ENCODE results near the gene CPEB4.

The CPEB4 gene

DNA sequence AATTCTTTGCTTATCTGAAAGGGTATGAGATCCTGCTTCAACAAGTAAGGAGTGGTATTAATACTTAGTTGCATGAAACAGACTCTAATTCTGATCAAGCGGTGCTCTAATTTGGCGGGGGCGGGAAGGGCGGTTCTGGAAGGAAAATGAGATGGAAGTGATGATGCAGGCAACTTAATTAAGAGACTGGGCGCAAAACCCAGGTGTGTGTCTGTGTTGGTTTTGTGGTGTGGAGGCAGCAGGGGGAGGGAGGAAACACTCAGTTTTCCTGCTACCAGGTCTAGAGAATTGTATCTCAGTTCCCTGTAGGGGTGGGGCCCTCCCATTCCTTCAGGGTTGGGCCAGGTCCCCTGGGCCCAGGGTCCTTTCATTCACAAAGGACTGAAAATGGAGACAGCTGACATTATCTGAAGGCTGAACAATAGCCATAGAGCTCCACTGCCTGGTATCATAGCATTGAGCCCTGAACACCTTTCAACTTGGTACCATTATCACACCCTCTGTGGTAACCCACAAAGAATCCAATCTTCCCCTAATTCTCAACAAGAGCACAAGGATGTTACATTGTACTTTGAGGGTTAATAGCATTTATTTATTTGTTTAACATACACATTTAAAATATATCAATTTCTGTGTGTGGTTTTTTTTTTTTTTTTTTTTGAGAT is 83.7 kb downstream of the CPEB4 start:
- in situ Hi-C loops (cut with MboI; ENCODE audit: low sequenced_read_pairs) = no loop called here

DNA sequence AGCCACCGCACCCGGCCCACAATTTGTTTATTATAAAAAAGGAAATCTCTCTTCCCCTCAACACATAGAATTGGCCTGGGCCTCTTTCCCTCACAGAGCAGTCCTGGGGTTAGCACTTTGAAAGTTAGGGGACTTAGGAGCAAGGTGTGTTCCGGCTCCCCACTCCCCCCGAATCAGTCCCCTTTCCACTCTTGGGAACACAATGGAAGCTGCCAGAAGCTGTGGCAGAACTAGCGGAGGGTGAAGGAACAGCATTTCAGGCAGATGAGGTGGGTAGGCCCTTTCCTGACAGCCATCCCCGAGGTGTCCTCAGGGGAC is 84.4 kb downstream of the CPEB4 start:
- in situ Hi-C loops (cut with MboI; ENCODE audit: low sequenced_read_pairs) = no loop called here

DNA sequence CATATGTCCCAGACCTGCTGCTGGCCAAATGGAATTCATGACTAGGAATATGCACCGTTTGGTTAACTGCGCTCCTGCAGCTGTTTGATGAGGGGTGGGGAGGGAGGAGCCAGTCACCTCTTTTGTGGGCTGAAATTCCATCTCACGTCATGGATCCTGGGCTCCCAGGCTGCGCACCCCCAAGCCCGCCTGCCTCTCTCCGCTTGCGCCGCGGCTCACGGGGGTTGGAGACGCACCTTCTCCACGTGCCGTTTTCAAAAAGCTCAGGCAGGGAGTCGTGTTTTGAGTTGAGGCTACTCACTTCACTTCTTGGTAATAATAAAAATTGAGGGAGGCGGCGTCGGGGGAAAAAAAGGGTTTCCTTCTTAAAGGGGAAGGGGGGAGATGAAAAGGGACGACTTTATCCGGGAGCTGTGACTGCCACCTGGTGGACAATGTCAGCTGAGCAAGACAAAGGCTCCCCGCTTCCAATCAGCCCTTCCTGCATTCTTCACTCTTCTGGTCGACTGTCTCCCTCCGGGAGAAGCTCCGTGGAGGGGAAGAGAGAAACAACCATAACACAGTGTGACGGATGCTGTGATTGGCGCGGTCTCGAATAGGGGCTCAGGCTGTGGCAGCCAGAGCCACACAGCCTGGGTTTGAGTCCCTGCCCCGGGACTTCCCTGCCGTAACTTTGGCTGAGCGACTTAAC is 84.9 kb downstream of the CPEB4 start:
- in situ Hi-C loops (cut with MboI; ENCODE audit: low sequenced_read_pairs) = no loop called here

DNA sequence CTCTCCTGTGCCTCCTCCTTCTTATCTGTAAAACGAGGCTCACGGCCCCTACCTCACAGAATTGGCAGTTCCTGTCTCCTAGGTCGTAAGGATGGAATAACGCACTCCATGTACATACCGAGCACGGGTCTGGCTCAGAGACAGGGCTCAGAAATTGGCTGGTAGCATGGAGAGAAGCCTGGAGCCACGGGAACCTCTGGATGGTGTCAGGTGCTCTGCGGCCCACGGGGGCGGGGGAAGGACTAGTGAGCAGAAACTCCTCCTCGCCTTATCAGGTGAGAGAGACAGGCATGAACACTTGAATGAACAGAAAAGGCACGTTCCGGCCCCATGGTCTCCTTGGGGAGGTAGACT is 85.4 kb downstream of the CPEB4 start:
- in situ Hi-C loops (cut with MboI; ENCODE audit: low sequenced_read_pairs) = no loop called here

DNA sequence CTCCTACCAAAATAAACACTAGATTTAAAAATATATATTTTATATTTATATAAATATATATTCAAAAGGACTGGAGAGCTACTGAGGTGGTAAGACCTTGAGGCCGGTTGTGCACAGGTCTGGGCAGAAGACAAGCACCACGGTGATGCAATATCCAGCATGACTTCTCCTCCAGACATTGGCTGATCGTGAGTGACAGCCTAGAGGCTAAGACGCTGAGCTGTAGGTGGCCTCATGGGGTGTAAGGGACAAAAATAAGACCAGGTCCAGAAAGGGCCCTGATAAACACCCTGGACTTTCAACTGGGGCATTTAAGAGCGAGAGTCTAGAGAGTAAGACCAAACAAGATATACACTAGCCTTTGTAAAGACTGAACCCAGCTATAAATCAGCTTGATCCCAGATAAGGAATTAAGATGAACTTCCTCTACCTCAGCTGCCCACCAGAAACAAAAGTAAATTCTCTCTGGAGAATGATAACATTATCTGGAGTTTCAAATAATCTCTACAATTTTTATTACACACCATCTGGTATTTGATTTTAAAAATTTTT is 86.6 kb downstream of the CPEB4 start:
- in situ Hi-C loops (cut with MboI; ENCODE audit: low sequenced_read_pairs) = loop anchor here (5.0 to 25.0 kb wide), 2 partner anchors 357 to 687 kb away; partner anchors contain the start of gene BOD1

DNA sequence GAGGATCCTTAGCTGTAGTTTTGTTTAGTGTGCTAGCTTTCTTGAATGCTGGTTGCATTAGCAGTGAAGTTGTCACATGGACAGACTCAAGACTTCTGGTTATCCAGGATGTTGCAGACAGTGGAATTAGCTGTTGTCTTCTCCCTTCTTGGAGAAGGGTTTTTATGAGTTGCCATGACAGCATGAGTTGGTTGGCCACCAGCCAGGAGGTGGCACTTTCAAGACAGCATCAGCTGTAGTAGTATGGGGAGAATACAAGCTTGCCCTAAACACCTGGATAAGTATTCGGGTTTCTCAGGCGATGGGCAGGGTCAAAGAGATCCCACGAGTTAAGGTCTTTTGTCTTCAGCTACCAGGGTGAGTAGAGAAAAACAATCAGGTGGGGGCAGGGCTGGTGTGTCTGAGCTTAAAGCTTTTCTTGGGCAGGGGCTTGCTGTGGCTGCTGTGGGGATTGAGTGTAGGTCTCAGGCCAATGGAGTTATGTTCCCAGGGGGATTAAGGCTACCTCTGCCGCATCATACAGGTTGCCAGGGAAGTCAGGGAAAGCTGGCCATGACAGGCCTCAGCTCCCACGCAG is 93.1 kb downstream of the CPEB4 start:
- in situ Hi-C loops (cut with MboI; ENCODE audit: low sequenced_read_pairs) = loop anchor here (25.0 kb wide), 1 partner anchor 694 kb away; no protein-coding TSS in a partner anchor

DNA sequence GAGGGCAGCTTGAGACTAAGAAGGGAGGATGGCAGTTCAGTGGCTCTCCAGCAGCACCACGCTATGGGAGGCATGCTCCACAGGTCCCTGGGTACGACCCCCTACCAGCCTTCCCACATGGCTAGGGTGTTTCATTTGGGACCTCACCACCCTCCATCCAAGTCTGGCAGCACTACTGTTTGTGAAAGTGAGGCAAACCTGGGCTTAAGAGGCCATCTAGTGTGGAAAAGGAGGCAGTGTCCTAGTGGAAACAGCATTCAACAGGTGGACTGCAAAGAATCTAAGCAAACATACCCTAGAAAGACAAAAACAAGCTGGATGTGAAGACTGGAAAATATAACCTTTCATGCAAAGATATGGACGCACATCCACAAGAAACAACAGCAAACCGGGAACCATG is 96.1 kb downstream of the CPEB4 start:
- in situ Hi-C loops (cut with MboI; ENCODE audit: low sequenced_read_pairs) = loop anchor here (25.0 kb wide), 1 partner anchor 697 kb away; no protein-coding TSS in a partner anchor

DNA sequence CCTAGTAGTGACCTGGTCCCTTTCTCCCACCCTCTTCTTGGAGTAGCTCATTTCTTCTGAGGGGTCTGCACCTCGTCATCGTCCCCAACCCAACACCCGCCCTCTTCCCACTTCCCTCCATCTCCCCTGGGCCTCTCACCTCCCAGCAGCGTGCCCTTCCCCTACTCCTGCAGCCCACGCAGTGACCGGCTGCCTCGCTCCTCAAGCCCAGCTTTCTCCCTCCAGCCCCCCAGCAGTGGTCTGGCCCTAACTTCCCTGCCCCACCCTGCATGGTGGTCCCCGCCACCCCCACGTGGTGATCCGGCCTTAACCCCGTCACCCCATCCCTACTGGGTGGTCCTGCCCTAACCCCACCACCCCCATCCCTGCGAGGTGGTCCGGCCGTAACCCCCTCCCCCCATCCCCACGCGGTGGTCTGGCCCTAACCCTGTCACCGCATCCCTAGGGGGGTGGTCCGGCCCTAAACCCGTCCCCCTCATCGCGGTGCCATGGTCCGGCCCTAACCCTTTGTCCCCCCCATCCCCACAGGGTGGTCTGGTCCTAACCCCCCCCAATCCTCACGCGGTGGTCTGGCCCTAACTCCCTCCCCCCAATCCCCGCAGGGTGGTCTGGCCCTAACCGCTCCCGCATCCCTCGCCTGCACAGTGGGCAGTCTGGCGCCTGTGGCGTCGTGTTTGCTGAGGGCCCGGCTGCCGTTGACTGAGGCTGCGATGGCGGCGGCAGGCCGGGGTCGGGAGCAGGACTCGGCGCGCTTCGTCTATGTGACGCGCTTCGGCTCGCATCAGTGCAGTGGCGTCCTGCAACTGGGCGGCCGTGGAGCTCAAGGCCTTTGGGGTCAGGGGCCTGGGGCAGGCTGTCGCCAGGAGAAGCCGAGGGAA is 100.6 kb downstream of the CPEB4 start, which contains the start of gene C5orf47:
Gene C5orf47 (plus strand): TSS at position 617 of the 878 bp plus-strand sequence. CDS start 94 bp downstream, at position 711.
- in situ Hi-C loops (cut with MboI; ENCODE audit: low sequenced_read_pairs) = loop anchor here (25.0 kb wide), 1 partner anchor 701 kb away; no protein-coding TSS in a partner anchor

DNA sequence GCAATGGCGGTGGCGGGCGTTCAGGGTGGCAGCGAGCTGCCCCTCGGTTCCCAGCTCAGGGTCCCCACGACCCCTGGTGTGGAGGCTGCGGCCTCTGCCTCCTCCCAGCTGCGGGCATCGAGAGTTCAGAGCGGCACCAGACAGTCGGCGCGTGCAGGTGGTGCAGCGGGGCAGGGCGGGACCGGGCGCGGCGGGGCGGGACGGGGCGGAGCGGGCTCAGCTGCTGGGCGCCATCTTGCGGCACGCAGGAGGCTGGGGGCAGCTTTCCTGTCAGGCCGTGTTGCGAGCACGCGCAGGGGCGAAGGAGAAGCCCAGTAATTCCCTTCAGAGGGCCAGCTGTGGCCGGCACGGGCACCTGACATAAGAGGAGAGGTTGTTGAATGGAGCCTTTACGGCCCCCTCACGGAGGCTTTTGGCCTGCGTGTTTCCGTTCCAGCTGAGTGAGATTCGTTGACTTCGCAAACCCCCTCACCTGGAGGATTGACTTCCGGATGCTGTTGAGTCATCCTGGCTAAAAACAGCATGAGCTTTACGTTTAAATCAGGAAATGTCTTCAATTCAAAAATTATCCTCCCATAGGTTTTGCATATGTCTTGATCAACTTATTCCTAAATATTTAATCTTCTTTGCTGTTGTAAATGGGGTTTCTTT is 101.4 kb downstream of the CPEB4 start:
- in situ Hi-C loops (cut with MboI; ENCODE audit: low sequenced_read_pairs) = loop anchor here (25.0 kb wide), 1 partner anchor 702 kb away; no protein-coding TSS in a partner anchor

DNA sequence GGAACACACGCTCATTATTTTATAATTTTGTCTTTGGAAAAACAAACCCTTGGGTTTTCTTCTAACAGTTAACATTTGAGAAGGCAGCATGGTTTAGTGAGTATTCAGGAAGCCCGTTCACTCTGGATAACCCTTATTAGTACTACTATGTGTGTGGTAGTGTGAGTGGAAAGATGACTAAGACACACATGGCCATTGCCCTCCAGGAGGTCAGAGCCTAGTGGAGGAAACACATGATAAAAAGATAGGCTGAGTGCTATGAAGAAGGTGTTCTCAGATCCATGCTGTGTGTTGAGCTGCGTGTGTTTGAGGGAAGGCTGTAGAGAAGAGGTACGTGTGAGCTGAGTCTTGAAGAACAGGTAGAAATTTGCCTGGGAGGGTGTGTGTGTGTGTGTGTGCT is 109.2 kb downstream of the CPEB4 start:
- in situ Hi-C loops (cut with MboI; ENCODE audit: low sequenced_read_pairs) = loop anchor here (25.0 kb wide), 1 partner anchor 710 kb away; no protein-coding TSS in a partner anchor

DNA sequence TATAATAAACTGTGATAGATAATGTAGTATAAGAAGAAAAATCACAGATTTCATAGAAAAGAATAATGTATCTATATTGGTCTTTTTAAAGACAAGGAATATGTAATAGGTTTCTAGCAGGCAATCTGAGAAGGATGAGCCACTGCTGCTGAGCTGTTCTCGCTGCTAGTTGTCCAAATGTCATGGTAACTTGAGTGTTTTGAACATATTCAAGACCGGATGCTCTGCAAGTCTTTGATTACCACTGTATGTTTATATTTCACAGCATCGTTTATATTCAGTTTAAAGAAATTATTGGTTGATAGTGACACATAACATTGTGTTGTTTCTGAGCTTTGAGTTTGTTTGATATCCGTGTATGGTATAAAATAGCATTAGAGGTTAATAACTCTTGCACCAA is 110.4 kb downstream of the CPEB4 start:
- in situ Hi-C loops (cut with MboI; ENCODE audit: low sequenced_read_pairs) = loop anchor here (25.0 kb wide), 1 partner anchor 711 kb away; no protein-coding TSS in a partner anchor

DNA sequence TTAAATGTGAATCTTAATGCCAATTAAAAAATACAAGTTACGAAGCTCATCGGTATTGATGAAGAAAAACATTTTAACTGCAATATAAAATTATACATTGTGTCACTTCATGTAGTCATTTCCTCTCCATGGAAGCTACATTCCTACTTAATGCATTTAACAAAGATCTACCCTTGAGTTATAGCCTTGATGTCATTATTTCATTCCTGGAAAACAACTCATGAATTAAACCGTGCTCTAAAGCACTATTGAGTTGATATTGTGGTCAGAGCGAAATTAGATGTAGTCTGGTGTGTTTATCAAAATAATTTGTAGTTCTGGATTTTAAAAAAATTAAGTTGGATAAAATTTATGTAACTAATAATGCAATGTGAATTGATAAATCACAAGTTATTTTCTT is 111.9 kb downstream of the CPEB4 start:
- in situ Hi-C loops (cut with MboI; ENCODE audit: low sequenced_read_pairs) = no loop called here

DNA sequence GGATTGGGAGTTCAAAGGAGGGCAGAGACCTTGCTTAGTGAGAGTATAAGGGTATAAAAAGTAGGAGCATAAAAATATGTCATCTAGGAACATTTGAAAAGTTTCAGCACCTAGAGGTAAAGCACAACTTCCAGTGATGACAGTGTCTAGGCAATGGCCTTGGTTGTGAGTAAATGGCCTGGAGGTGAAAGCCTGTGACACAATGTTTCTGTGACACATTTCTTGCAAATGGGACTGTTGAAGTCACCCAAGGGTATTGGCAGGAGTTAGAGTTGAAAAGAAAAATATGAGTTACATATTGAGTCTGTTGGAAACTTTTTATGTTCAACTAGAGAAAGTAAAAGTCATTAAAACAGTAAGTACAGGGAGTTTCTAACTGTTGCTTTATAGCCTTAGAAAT is 115.6 kb downstream of the CPEB4 start:
- in situ Hi-C loops (cut with MboI; ENCODE audit: low sequenced_read_pairs) = no loop called here

DNA sequence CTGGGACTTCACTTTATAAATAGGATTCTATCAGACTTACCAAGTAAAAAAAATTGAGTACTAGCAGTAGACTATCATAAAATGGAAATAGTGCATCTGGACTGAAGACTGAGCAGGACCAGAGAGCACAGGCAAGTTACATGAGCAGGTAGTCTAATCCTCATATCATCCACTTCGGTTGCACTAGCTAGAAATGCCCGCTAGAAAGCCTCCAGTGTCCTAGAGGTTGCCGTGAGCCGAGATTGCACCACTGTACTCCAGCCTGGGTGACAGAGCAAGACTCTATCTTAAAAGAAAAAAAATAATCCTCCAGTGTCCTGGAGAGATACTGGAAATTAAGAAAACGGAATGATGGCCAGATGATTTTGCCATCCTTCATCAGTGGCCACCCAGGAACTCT is 120.8 kb downstream of the CPEB4 start:
- in situ Hi-C loops (cut with MboI; ENCODE audit: low sequenced_read_pairs) = no loop called here

DNA sequence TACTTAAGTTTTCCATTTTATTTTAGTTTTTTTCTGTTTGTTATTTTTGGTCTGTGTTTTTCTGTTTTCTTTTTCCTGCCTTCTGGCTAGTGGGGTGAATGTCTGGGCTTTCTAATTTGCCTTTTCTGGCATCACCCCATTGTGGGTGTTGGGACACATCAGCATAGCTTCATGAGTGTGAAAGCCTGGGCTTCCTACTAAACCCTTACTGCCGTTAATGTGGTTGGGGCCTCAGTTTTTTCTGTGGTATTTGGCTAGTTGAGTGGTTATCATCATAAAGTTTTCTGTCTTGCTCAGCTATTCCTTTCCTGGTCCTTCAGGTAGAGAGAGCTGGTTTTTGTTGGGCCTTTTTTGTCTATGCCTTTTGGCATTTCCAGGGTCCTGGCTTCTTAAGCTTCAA is 122.2 kb downstream of the CPEB4 start:
- in situ Hi-C loops (cut with MboI; ENCODE audit: low sequenced_read_pairs) = no loop called here

DNA sequence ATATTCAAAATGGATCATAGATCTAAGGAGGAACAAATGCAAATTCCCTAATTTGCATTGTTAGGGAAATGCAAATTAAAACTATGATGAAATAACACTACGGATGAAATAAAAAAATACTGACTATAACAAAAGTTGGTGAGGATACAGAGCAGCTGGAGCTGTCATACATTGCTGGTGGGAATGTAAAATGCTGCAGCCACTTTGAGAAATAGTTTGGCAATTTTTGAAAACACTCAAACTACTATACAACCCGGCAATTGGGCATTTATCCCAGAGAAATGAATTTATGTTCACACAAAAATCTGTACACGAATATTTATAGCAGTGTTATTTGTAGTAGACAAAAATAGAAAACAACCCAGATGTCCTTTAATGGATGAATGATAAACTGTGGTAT is 123.3 kb downstream of the CPEB4 start:
- in situ Hi-C loops (cut with MboI; ENCODE audit: low sequenced_read_pairs) = no loop called here

All from HL-60/S4 (cell line).